GM19238 (cell line): ENCODE measurements around the gene ZNF804A.

Experiments
- DNase-seq: peaks from one replicate; pipeline ENCODE4 v3.0.0; 2011; ENCODE audit warnings: low spot score; ENCODE audit not compliant: insufficient read length

Gene ZNF804A

GRCh38 chr2:184610891-184611290 is 12.6 kb downstream of the ZNF804A start:
- no peak for DNase-seq

GRCh38 chr2:184611361-184612085 is 13.2 kb downstream of the ZNF804A start:
- no peak for DNase-seq

- DNase-seq = no peak
These were observed 22.0 kb downstream of the ZNF804A start for GRCh38 chr2:184620367-184620766.

DNA sequence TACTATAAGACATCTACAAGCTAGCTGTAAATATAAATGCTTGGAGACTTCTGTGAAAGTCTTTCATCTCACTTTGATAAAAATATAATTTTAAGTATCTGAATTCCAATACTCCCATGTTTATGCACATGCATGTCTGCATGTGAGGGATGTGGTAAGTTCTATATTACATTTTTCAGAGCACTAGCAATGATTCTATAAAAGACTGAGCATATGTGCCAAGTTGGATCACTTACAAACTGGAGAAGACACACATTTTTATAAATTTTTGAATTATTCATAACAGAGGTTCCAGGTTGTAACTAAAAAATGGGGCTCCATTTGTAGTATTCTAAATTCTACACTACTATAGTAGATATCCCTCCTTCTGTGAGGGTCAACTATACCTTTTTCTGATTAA is 26.0 kb downstream of the ZNF804A start:
- DNase-seq = no peak

- no peak for DNase-seq
These were observed 29.7 kb downstream of the ZNF804A start for GRCh38 chr2:184628051-184628450.

GRCh38 chr2:184633726-184634125 is 35.4 kb downstream of the ZNF804A start:
- DNase-seq = no peak

- no peak for DNase-seq
These were observed 39.5 kb downstream of the ZNF804A start for GRCh38 chr2:184637781-184638180.

DNA sequence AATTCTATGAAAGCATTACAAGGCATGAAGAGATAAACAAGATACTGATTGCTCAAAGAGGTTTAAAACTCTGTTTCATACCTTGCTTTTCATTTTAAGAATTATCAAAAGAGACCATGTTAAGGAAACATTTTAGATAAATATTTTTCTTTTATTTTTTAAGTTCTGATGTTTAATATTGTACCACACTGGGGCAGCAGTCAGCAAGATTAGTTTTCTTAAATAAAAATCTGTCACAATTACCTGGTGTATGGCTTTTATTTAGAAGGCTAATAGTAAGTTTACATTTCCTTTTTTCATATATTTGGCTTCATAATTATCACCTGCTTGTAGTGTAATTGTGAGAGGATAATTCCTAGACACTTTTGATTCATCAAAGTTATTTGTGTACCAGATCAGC is 46.4 kb downstream of the ZNF804A start:
- no peak for DNase-seq

GRCh38 chr2:184646177-184646576 is 47.8 kb downstream of the ZNF804A start:
- no peak for DNase-seq

DNA sequence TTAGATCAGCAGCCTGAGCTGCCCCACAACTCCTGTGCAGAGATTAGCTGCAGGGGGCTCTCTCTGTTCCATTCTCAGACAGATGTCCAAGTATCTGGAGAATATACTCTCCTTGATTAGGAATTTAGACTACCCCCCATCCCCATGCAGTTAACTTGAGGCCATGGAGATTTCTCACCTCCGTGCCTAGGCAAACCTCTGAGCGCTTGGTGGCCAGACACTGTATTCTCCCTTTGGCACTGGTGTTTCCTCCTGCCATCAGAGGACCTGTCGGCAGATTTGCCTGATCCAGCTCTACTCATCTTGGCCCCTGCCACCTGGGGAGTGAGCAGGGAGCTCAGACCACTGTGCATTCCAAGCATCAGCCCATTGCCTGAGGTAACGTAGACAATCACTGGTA is 48.3 kb downstream of the ZNF804A start:
- DNase-seq = no peak

- no peak for DNase-seq
These were observed 56.6 kb downstream of the ZNF804A start for GRCh38 chr2:184654945-184655344.

DNA sequence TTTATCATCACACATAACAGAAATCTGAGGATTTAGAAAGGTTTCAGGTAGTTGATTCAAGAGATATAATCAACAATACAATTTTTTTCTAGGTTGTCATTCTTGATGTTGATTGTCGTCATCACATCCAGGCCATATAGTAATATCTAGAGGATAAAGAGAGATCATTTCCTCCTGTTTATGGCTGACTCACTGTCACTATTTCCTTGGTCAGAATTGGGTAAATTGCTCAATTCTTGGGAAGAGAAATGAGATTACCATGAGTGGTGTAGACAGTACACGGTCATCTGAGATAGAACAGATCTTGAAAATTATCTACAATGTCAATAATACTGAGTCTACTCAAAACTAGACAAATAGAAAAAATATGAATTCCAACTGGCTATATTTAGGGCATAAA is 78.8 kb downstream of the ZNF804A start:
- DNase-seq = no peak

- DNase-seq = no peak
These were observed 81.1 kb downstream of the ZNF804A start for GRCh38 chr2:184679219-184680018.

GRCh38 chr2:184680825-184681224 is 82.5 kb downstream of the ZNF804A start:
- no peak for DNase-seq

DNA sequence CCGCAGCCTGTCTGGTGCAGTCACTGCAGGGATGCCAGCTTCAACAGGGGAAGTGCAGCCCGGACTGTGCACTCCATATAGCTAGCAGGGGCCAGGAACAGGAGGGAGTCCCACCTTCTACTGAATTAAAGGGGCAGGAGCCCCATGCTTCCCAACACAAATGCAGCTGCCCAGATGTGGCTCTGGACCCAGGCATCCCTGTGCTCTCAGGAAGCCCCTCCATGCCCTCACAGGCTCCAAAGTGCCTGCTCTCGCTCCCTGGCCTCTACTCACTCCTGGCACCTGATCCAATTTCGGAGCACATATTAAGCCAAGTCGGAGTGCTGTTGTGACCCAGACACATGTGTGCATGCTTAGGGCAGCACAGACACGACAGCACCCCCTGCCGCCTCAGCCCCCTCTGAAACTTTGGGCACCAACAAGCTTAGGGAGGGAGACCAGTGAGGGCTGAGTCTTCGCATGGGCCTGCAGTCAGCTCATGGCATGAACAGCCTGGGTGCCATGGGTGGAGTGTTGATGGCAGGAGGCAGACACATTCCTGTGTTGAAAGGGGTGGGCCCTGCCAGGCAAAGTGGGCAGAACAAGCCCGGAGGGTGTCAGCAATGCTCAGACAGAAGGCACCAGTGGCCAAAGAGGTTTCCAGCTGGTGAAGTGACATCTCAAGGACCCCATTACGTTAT is 83.5 kb downstream of the ZNF804A start:
- no peak for DNase-seq

- no peak for DNase-seq
These were observed 85.6 kb downstream of the ZNF804A start for GRCh38 chr2:184683911-184684310.

DNA sequence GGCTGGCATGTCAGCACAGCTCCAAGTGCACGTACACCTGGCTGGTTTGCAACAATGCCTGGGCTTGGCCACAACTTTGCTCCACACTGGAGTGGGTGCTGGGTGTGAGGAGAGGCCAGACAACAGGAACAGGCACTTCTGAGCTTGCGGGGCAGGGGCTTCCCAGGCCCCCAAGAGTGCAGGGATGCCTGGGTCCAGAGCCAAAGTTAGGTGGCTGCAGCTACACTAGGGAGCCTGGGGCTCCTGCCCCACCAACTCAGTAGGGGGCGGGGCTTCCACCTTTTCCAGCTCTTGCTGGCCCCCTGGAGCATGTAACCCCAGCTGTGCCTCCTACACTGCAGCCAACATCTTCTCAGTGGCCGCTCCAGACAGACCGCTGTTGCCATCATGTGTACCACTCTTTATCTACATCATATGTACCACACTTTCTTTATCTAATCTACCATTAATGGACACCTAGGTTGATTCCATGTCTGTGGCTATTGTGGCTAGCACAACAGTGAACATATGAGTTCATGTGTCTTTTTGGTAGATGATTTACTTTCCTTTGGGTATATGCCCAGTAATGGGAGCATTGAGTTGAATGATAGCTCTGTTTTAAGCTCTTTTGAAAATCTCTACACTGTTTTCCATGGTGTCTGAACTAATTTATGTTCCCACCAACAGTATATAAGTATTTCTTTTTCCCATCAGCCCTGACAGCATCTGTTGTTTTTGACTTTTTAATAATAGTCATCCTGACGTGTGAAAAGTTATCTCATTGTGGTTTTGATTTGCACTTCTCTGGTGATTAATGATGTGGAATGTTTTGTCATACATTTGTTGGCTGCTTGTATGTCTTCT is 87.9 kb downstream of the ZNF804A start:
- DNase-seq = no peak

GRCh38 chr2:184689638-184690037 is 91.3 kb downstream of the ZNF804A start:
- DNase-seq = no peak

- DNase-seq = no peak
These were observed 93.9 kb downstream of the ZNF804A start for GRCh38 chr2:184692141-184692734.

DNA sequence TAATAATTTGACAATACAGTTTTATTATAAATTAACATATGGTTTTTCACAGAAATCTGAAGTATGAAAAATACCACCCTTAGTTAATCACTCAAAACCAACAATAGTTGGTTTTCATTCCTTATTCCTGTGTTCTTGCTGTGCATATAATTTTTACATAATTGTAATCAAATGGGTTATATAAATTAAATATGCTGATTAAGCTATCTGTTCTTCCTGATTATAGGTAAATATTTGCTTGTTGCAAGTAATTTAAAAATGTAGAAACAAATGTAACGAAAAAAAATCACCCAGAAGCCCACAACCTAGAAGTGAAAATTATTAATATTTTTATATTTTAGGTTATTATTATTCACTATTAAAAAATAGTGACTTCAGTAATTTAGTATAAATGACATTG is 98.3 kb downstream of the ZNF804A start:
- DNase-seq = no peak

DNA sequence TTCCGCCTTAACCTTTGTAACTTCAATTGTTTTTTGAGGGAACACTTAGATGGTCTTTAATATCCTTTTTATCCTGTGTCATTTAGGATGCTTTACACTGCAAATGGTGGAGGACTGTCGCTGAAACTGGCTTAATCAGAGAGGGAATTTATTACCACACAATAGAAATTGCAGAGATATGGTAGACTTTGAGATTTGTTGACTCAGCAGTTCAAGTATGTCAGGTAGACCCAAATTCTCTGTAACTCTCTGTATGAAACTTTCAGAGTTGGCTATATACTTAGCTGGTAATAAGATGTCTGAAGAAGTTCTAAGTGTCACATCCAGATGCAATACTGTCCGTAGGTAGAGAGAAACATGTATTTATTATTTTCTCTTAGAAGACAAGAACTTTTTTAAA is 100.1 kb downstream of the ZNF804A start:
- DNase-seq = no peak
